ENCODE data around the gene FAM117B. TPM values are rescaled to one million over a fixed set of nuclear protein-coding genes. Genes with fewer than 3 reads are reported as not detected.

FAM117B gene
- total and polyA plus RNA-seq, 4 donors: 0.65 to 3.4 (median 2.4) TPM

DNA sequence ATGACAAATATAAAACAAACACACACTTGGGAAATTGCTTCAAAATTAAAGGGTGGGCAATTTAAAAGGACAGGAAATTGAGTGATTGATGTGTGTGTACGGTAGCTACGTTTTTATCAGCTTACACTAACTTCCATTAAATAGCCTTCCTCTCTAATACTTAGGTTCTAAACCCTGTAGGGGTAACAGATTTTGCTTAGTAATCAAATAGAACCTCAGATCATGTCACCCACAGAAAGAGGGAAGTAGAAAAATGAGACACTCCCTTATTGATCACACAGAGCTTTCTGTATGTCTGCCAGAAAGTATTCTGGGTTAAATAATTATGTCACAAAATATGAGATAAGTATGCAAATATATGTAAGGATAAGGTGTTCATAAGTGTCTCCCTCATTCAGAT, 143.4 kb downstream of the FAM117B start:
- WGBS: 81% methylated on average over 2 of the region's 2 CpGs
- Histone ChIP-seq H3K4me1 (ENCODE audit: control insufficient read depth in 4 of 4, insufficient read depth in 4 of 4, low read length in 3 of 4) (peaks cover 0 to 5% (median 0%) of the 10 kb centered on the region in 4 donors), H3K27me3 (ENCODE audit: control insufficient read depth in 4 of 4, insufficient read depth in 4 of 4, low read length in 3 of 4) (no peaks in the 10 kb centered on the region), H3K9ac (ENCODE audit: low read depth in 1 of 2, low read length in 2 of 2) (no peak overlapping the region), H3K9me3 (ENCODE audit: control insufficient read depth in 4 of 4, low read length in 3 of 4) (no peaks in the 10 kb centered on the region), H3K27ac (ENCODE audit: low read depth in 1 of 2, low read length in 2 of 2) (no peak overlapping the region), H3K4me3 (ENCODE audit: low read depth in 1 of 3, low read length in 3 of 3) (no peak overlapping the region), H3K36me3 (ENCODE audit: control insufficient read depth in 4 of 4, insufficient read depth in 3 of 4, low read depth in 1 of 4, low read length in 3 of 4) (no peaks in the 10 kb centered on the region)
- TF ChIP-seq GABPA (IDR thresholded peaks at IDR 0.05 in 1 of 2, conservative IDR thresholded peaks at IDR 0.05 in 1 of 2) (no peak), FOXA1 (IDR thresholded peaks at IDR 0.05) (no peak), FOXA2 (IDR thresholded peaks at IDR 0.05) (no peak), JUND (IDR thresholded peaks at IDR 0.05) (no peak), HNF4A (conservative IDR thresholded peaks at IDR 0.05) (no peak), NR2F2 (IDR thresholded peaks at IDR 0.05) (no peak), YY1 (IDR thresholded peaks at IDR 0.05) (no peak), TAF1 (conservative IDR thresholded peaks at IDR 0.05) (no peak)
- TF ChIP-seq, protein P1, sequence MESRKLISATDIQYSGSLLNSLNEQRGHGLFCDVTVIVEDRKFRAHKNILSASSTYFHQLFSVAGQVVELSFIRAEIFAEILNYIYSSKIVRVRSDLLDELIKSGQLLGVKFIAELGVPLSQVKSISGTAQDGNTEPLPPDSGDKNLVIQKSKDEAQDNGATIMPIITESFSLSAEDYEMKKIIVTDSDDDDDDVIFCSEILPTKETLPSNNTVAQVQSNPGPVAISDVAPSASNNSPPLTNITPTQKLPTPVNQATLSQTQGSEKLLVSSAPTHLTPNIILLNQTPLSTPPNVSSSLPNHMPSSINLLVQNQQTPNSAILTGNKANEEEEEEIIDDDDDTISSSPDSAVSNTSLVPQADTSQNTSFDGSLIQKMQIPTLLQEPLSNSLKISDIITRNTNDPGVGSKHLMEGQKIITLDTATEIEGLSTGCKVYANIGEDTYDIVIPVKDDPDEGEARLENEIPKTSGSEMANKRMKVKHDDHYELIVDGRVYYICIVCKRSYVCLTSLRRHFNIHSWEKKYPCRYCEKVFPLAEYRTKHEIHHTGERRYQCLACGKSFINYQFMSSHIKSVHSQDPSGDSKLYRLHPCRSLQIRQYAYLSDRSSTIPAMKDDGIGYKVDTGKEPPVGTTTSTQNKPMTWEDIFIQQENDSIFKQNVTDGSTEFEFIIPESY (IDR thresholded peaks at IDR 0.05): no peak
- TF ChIP-seq, protein P2, sequence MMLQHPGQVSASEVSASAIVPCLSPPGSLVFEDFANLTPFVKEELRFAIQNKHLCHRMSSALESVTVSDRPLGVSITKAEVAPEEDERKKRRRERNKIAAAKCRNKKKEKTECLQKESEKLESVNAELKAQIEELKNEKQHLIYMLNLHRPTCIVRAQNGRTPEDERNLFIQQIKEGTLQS (IDR thresholded peaks at IDR 0.05): no peak
- TF ChIP-seq, protein P3, sequence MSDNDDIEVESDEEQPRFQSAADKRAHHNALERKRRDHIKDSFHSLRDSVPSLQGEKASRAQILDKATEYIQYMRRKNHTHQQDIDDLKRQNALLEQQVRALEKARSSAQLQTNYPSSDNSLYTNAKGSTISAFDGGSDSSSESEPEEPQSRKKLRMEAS (IDR thresholded peaks at IDR 0.05): no peak
- TF ChIP-seq, protein P4, sequence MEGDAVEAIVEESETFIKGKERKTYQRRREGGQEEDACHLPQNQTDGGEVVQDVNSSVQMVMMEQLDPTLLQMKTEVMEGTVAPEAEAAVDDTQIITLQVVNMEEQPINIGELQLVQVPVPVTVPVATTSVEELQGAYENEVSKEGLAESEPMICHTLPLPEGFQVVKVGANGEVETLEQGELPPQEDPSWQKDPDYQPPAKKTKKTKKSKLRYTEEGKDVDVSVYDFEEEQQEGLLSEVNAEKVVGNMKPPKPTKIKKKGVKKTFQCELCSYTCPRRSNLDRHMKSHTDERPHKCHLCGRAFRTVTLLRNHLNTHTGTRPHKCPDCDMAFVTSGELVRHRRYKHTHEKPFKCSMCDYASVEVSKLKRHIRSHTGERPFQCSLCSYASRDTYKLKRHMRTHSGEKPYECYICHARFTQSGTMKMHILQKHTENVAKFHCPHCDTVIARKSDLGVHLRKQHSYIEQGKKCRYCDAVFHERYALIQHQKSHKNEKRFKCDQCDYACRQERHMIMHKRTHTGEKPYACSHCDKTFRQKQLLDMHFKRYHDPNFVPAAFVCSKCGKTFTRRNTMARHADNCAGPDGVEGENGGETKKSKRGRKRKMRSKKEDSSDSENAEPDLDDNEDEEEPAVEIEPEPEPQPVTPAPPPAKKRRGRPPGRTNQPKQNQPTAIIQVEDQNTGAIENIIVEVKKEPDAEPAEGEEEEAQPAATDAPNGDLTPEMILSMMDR (IDR thresholded peaks at IDR 0.05; ENCODE audit: low read depth, low read length, missing input control): no peak
- DNase-seq (ENCODE audit: low spot score): no peak

DNA sequence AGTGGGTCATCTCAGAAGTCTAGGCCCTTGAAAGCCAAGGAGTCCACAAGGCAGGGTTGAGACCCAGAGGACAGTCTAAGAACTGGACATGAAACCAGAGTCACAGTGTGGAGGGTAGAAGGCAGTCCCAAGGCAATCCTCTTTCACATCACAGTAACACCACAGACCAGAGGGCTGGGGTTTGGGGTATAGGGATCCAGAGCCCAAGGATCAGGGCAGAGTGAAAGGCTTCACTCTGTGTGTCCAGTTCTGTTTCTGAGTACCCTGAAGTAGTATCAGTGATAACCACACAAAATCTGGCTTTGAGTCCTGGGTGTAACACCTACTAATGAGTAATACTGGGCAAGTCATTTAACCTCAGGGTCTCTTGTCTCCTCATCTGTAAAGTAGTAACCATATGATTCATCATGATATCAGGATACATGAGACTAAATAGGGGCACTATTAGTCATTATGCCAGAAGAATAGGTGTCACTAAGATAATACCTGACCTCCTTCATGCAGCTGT, 145.8 kb downstream of the FAM117B start:
- no peak for DNase-seq (ENCODE audit: low spot score)
- Histone ChIP-seq H3K9ac (ENCODE audit: low read depth in 1 of 2, low read length in 2 of 2) (no peak overlapping the region), H3K4me3 (ENCODE audit: low read depth in 1 of 3, low read length in 3 of 3) (no peak overlapping the region), H3K27me3 (ENCODE audit: control insufficient read depth in 4 of 4, insufficient read depth in 4 of 4, low read length in 3 of 4) (no peaks in the 10 kb centered on the region), H3K9me3 (ENCODE audit: control insufficient read depth in 4 of 4, low read length in 3 of 4) (no peaks in the 10 kb centered on the region), H3K4me1 (ENCODE audit: control insufficient read depth in 4 of 4, insufficient read depth in 4 of 4, low read length in 3 of 4) (peaks cover 0 to 9% (median 0%) of the 10 kb centered on the region in 4 donors), H3K27ac (ENCODE audit: low read depth in 1 of 2, low read length in 2 of 2) (no peak overlapping the region), H3K36me3 (ENCODE audit: control insufficient read depth in 4 of 4, insufficient read depth in 3 of 4, low read depth in 1 of 4, low read length in 3 of 4) (no peaks in the 10 kb centered on the region)
- no peak for TF ChIP-seq HNF4A (conservative IDR thresholded peaks at IDR 0.05)
- no peak for TF ChIP-seq FOXA1 (IDR thresholded peaks at IDR 0.05)
- TF ChIP-seq NR2F2 (IDR thresholded peaks at IDR 0.05): no peak
- TF ChIP-seq, protein P5, sequence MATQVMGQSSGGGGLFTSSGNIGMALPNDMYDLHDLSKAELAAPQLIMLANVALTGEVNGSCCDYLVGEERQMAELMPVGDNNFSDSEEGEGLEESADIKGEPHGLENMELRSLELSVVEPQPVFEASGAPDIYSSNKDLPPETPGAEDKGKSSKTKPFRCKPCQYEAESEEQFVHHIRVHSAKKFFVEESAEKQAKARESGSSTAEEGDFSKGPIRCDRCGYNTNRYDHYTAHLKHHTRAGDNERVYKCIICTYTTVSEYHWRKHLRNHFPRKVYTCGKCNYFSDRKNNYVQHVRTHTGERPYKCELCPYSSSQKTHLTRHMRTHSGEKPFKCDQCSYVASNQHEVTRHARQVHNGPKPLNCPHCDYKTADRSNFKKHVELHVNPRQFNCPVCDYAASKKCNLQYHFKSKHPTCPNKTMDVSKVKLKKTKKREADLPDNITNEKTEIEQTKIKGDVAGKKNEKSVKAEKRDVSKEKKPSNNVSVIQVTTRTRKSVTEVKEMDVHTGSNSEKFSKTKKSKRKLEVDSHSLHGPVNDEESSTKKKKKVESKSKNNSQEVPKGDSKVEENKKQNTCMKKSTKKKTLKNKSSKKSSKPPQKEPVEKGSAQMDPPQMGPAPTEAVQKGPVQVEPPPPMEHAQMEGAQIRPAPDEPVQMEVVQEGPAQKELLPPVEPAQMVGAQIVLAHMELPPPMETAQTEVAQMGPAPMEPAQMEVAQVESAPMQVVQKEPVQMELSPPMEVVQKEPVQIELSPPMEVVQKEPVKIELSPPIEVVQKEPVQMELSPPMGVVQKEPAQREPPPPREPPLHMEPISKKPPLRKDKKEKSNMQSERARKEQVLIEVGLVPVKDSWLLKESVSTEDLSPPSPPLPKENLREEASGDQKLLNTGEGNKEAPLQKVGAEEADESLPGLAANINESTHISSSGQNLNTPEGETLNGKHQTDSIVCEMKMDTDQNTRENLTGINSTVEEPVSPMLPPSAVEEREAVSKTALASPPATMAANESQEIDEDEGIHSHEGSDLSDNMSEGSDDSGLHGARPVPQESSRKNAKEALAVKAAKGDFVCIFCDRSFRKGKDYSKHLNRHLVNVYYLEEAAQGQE (IDR thresholded peaks at IDR 0.05): no peak
